Cerebellar cortex (tissue), 1 donor: ENCODE data around the gene QRFPR.
"Not testable (repeated sequence)": the region's sequence is repeated elsewhere in the genome, so short reads cannot be mapped to it uniquely, and the experiment has no call there.

Source experiments
- DNase-seq: peaks from one replicate; pipeline ENCODE4 v3.0.0-alpha.2; 2015; ENCODE audit warnings: low spot score

The QRFPR gene

GRCh38 chr4:121380776-121381462, at the start of gene QRFPR:
TSS of gene QRFPR (minus strand) at chr4:121381018. CDS start at chr4:121380647, 371 bp downstream.
- DNase-seq: no peak

GRCh38 chr4:121428721-121429120, 47.9 kb upstream of the QRFPR start:
- no peak for DNase-seq

DNA sequence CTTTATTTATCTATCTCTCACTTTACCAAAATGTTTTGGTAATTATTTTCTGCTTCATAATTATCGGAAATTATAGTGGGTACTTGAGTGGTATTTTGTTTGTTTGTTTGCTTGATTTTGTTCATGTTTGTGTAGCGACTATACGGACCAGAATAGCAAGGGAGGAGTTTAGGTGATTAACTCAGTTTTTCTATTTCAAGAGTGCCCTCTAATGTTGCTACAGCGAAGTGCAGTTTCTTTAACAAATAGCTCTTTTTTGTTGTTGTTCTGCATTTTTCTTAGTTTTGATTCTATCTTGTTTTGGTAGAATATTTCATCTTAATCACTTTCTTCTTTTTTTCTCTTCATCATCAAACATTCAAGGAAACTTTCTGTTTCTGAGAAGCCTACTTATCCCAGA, 40.8 kb upstream of the QRFPR start:
- DNase-seq: no peak

GRCh38 chr4:121411151-121411744, 30.4 kb upstream of the QRFPR start:
- DNase-seq: no peak

DNA sequence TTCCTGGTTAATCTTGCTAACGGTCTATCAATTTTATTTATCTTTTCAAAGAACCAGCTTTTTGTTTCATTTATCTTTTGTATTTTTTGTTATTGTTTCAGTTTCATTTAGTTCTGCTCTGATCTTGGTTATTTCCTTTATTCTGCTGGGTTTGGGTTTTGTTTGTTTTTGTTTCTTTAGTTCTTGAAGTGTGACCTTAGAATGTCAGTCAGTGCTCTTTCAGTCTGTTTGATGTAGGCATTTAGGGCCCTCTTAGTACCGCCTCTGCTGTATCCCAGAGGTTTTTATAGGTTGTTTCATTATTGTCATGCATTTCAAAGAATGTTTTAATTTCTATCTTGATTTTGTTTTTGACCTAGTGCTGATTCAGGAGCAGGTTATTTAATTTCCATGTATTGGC, 27.7 kb upstream of the QRFPR start:
- not testable (repeated sequence) for DNase-seq

GRCh38 chr4:121400632-121401031, 19.8 kb upstream of the QRFPR start:
- no peak for DNase-seq

DNA sequence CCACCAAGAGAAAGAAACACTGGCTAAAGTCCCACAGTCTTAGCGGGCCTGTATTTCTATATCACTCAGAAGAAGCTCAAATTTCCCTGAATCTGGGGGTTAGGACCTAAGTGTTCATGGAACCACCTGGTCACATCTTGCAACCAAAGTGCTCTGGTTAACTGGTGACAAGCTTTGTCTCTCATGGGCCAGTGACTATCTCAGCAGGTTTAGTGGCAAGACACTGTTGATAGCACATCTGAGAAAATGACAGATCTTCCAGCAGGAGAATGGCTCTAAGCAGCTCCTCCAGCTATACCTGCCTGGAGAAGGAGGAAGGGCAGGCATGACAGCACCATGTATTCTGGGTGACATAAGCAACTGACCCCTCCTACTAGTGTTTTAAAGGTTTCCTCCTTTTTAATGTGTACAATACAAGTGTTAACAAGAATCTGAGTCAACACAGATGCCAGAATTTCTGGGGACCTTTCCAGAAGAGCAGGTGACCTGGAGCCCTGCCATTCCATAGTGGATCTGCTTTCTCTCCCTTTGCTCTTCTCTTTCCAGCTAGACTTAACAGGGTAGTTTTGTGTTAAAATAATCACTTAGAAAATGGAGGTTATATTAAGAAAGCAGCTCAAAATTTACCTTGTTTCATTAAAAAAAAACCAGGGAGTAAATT, 17.3 kb upstream of the QRFPR start:
- DNase-seq: peak; percentile 20

DNA sequence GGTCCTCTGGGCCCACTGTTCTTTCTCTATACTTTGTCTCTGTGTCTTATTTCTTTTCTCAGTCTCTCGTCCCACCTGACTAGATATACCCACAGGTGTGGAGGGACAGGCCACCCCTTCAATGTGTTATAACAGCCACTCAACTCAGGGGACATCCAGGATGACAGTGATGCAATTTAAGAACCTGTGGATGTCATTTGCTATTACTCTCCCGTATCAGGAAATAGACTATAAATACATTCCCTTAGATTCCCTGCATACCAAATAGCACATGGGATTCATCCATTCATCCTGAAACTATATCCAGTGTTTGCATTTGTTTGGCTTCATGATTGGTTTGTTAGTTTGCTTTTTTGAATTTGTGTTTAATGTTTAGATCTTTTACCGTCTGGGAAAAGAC, 16.6 kb upstream of the QRFPR start:
- no peak for DNase-seq

DNA sequence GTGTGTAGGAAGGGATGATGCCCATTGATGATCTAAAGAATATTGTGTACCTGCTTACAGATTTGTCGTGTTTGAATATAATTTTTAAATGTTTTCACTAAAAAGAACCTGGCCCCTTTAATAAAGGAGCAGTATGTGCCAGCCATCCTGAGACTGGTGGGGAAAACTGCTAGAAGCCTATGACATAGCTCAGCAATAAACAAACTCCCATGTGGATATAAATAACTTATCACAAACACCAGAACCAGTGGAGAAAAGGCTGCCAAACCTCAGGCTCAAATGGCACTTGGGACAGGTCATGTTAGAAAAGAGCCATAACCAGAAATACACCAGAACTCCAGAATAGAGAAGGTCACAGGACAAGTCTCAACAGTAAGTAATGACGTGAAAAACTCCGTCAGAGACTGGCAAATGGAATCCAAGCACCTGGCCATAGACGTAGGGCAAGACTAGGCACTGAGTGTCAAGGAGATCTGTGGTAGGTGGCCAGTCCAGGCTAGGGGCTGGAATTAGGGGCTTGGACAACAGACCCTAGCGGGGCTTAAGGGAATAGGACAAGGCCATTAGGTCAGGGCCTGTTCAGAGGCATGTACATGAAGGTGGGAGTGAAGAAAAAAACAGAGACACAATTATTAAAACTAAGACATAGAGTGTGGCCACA, 11.7 kb upstream of the QRFPR start:
- DNase-seq: no peak

DNA sequence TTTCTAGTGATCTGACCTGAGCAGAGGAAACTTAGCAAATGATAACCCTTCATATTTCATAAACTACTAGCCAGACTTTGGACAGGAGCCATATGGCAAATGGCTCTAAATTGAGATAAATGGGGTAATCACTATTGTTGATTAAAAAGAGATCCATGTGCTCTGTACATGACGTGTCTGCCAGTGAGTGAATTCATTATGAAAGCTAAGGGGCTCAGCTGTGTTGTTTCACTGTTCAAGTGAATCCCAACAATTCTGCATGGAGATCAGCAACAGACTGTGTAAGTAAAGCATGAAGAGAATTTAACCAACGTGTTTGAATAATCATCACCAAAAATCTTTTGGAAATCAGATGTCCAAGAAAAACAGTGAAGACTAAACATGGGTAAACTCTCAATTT, 9.5 kb upstream of the QRFPR start:
- no peak for DNase-seq

DNA sequence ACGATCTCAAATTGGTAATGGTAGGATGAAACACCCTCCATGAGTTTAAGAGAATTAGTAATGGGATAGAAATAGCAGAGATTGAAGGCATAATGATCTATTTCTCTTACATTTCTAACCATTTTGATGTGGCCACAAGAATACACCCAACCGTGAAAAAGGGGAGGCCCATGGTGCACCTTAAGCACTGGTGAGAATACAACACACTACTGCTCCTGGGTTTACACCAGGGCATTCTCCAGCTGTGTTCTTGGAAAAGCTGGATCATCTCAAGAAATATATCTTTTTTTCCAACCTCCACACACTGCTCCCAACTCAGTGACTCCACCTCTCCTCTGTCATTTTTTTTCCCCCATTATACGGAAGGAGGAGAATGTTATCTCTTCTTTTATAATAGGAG, 1.5 kb downstream of the QRFPR start:
- no peak for DNase-seq

DNA sequence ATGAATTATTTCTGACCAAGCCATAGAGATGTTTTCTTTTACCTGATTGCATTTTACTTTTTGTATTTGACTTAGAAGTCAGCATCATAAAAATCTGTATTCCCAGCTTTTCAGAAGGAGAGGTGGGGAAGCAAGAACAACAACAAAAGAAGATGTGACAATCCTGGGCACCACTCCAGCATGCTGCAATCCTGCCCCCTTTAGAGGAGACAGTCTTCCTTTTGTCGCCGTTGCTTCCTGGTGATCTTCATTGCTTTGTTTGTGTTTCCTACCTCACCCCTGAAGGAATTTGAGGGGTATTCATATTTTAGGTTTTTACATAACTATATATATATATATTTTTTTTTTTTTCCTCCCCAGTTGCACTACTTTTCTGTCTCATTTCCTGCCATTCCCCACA, 3.7 kb downstream of the QRFPR start:
- DNase-seq: no peak

GRCh38 chr4:121376556-121376955, 4.3 kb downstream of the QRFPR start:
- DNase-seq: no peak

DNA sequence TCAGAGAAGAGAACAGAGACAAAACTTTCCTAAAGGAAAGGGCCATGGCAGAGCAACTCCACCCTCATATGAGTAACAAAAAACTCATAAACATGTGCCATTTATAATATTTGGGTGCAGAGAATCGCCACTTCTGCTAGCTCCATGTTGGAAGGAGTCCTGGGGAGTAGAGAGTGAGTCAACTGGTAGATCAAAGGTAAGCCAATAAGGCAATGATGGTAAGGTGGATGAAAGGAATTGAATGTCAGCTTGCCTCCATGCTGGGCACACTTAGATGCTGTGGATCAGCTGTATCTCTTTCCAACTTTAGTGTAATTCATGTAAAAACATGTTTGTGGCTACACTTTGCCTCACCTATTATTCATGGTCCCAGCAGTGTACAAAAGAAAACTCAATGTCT, 4.7 kb downstream of the QRFPR start:
- no peak for DNase-seq

- no peak for DNase-seq
These were observed 5.6 kb downstream of the QRFPR start for GRCh38 chr4:121375262-121375661.

DNA sequence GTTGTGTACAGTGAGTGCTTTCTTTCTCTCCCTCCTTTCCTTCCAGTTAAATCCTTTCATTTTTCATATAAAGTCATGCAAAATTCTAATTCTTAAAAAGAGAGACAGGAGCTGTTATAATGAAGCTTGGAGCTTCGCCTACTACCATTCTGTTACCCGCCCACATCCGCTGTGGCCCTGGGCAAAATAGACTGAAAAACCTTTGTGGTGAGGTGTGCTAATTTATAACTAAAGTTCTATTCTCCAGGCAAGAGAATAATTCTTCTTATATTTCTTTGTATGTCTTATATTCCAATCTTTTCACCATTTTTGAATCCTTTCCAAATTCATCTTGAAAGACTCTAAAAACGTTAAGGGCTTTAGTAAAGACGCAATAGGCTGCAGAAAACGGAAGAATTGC, 7.0 kb downstream of the QRFPR start:
- no peak for DNase-seq

GRCh38 chr4:121370729-121371325, 10.0 kb downstream of the QRFPR start:
- peak; percentile 32 for DNase-seq

GRCh38 chr4:121360495-121360894, 20.3 kb downstream of the QRFPR start:
- DNase-seq: no peak

DNA sequence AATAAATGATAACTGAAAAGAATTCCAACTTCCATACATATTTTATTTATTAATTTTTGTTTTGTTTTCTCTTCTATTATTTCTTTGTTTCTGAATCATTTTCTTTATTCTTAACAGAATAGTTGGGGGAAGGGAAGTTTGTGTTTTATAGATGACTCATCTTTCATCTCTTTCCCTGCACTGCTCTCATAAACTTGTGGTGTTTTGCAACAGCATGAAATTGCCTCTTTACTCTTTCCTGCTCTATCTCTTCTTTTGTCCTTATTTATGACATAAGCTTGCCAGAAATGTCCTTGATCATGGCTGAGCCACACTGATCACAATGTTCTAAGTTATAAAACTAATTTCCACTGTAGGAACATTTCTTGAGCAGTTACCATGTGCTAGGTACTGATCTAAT, 22.3 kb downstream of the QRFPR start:
- DNase-seq: no peak

DNA sequence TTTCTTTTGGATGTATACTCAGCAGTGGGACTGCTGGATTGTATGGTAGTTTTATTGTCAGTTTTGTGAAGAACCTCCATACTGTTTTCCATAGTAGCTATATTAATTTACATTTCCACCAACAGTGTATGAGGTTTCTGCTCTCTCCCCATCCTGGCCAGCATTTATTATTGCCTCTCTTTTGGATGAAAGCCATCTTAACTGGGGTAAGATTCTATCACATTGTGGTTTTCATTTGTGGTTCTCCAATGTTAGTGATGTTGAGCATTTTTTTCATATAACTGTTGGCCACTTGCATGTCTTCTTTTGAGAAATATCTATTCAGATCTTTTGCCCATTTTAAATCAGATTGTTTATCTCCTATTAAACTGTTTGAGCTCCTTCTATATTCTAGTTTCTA, 27.6 kb downstream of the QRFPR start:
- DNase-seq: no peak

DNA sequence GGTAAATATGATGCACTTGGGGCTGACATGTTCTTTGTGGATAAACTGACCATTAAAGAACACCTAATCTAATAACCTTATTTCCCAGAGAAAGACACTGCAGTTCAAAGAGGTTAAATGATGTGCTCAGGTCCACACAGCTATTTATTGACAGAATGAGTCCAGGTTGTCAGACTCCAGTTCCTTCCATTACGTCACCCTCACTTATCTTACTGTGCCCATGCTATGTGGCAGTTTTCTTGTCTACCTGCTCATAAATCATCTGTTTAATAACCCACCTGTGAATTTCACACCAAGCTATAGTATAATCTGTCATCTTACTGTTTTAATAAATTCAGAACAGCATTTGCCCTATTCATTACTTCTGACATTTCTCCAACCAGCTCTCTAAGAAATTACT, 36.7 kb downstream of the QRFPR start:
- DNase-seq: no peak

GRCh38 chr4:121340247-121340646, 40.6 kb downstream of the QRFPR start:
- DNase-seq: no peak

DNA sequence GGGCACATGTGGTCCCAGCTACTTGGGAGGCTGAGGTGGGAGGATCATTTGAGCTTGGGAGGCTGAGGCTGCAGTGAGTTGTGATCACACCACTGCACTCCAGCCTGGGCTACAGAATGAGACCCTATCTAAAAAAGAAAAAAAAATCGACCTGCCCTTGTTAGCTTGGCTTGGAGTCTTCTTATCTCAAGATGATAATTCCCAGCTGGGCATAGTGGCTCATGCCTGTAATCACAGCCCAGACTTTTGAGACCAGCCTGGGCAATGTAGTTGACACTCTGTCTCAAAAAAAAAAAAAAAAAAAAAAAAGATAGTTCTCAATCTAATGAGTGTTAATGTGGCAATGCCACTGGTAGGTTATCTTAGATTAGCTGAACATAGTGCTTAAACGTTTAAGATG, 41.0 kb downstream of the QRFPR start:
- no peak for DNase-seq
